HEK293 (cell line): ENCODE data around the gene CCDC28B.
A peak's percentile ranks its signal among the peaks of the same experiment; 100 is the strongest.

Source experiments
- BCL11A ChIP-seq: fragments of 450-650 bp; formaldehyde crosslinking; IDR thresholded peaks from 2 replicates; pipeline ENCODE4 v1.5.1; 2016; ENCODE audit warnings: low read depth, missing biosample characterization, missing genetic modification characterization
- SCRT2 ChIP-seq: fragments of 450-650 bp; formaldehyde crosslinking; IDR thresholded peaks from 2 replicates; pipeline ENCODE4 v1.5.1; 2016; ENCODE audit warnings: missing biosample characterization, missing genetic modification characterization
- TCF7L2 ChIP-seq: IDR thresholded peaks from 2 replicates; pipeline ENCODE4 v1.6.1; 2011; ENCODE audit warnings: low read depth, mild to moderate bottlenecking, inconsistent platforms, low read length, moderate library complexity, borderline replicate concordance
- ZFHX2 ChIP-seq: fragments of 450-650 bp; formaldehyde crosslinking; conservative IDR thresholded peaks from 2 replicates; pipeline ENCODE4 v1.5.1; 2016; ENCODE audit warnings: missing biosample characterization, missing genetic modification characterization
- ZNF19 ChIP-seq: fragments of 450-650 bp; formaldehyde crosslinking; IDR thresholded peaks from 2 replicates; pipeline ENCODE4; 2016; ENCODE audit warnings: missing biosample characterization, missing genetic modification characterization, low read depth
- ZNF248 ChIP-seq: fragments of 450-650 bp; formaldehyde crosslinking; IDR thresholded peaks from 2 replicates; pipeline ENCODE4 v1.5.1; 2017; ENCODE audit warnings: missing biosample characterization, missing genetic modification characterization
- ZNF274 ChIP-seq, 2 experiments: fragments of 200-500 bp in 1 of 2; fragments of 450-650 bp in 1 of 2; sonication (Bioruptor generic) in 1 of 2; formaldehyde crosslinking in 1 of 2; IDR thresholded peaks; 2 replicates each; pipeline versions ENCODE4 v1.5.1 to v1.6.1; 2014 to 2016; ENCODE audit warnings: borderline replicate concordance in 1 of 2, inconsistent platforms in 1 of 2, low read length in 1 of 2, missing biosample characterization in 1 of 2, missing genetic modification characterization in 1 of 2
- ZNF391 ChIP-seq: fragments of 450-650 bp; formaldehyde crosslinking; IDR thresholded peaks from 2 replicates; pipeline ENCODE4 v1.5.1; 2016; ENCODE audit warnings: low read depth, missing biosample characterization, missing genetic modification characterization, borderline replicate concordance
- ZNF423 ChIP-seq: fragments of 450-650 bp; formaldehyde crosslinking; IDR thresholded peaks from 2 replicates; pipeline ENCODE4 v1.5.1; 2016; ENCODE audit warnings: missing biosample characterization, missing genetic modification characterization
- ZNF544 ChIP-seq: fragments of 450-650 bp; formaldehyde crosslinking; IDR thresholded peaks from 2 replicates; pipeline ENCODE4 v1.5.0; 2017; ENCODE audit warnings: missing biosample characterization, missing genetic modification characterization
- ZNF549 ChIP-seq: fragments of 450-650 bp; IDR thresholded peaks from 2 replicates; pipeline ENCODE4 v1.5.1; 2018; ENCODE audit warnings: missing biosample characterization, missing genetic modification characterization, mild to moderate bottlenecking, inconsistent platforms, moderate library complexity
- ZNF626 ChIP-seq: fragments of 450-650 bp; sonication (Bioruptor Pico); formaldehyde crosslinking; IDR thresholded peaks from 2 replicates; pipeline ENCODE4 v1.5.1; 2018; ENCODE audit warnings: missing biosample characterization, missing genetic modification characterization, inconsistent platforms
- ZNF707 ChIP-seq: fragments of 450-650 bp; formaldehyde crosslinking; IDR thresholded peaks from 2 replicates; pipeline ENCODE4 v1.5.1; 2016; ENCODE audit warnings: missing biosample characterization, missing genetic modification characterization
- ZSCAN16 ChIP-seq: fragments of 450-650 bp; formaldehyde crosslinking; IDR thresholded peaks from 2 replicates; pipeline ENCODE4 v1.5.1; 2016; ENCODE audit warnings: missing biosample characterization, missing genetic modification characterization
- TF ChIP-seq, protein P1 (sequence below): fragments of 450-650 bp; formaldehyde crosslinking; conservative IDR thresholded peaks from 2 replicates; pipeline ENCODE4 v1.5.1; 2016; ENCODE audit warnings: low read depth, missing biosample characterization, missing genetic modification characterization
- TF ChIP-seq, protein P2 (sequence below): fragments of 450-650 bp; formaldehyde crosslinking; conservative IDR thresholded peaks from 2 replicates; pipeline ENCODE4 v1.5.1; 2016; ENCODE audit warnings: low read depth, missing biosample characterization, missing genetic modification characterization
- TF ChIP-seq, protein P3 (sequence below): fragments of 450-650 bp; formaldehyde crosslinking; IDR thresholded peaks from 2 replicates; pipeline ENCODE4 v1.5.1; 2017; ENCODE audit warnings: missing biosample characterization, missing genetic modification characterization
- TF ChIP-seq, protein P4 (sequence below): fragments of 450-650 bp; formaldehyde crosslinking; IDR thresholded peaks from 2 replicates; pipeline ENCODE4 v1.5.1; 2016; ENCODE audit warnings: missing biosample characterization, missing genetic modification characterization
- TF ChIP-seq, protein P5 (sequence below): fragments of 450-650 bp; formaldehyde crosslinking; IDR thresholded peaks from 2 replicates; pipeline ENCODE4 v1.5.0; 2017; ENCODE audit warnings: missing biosample characterization, missing genetic modification characterization, borderline replicate concordance
- TF ChIP-seq, protein P6 (sequence below): fragments of 450-650 bp; formaldehyde crosslinking; IDR thresholded peaks from 2 replicates; pipeline ENCODE4 v1.5.1; 2016; ENCODE audit warnings: missing biosample characterization, missing genetic modification characterization, borderline replicate concordance

The CCDC28B gene

DNA sequence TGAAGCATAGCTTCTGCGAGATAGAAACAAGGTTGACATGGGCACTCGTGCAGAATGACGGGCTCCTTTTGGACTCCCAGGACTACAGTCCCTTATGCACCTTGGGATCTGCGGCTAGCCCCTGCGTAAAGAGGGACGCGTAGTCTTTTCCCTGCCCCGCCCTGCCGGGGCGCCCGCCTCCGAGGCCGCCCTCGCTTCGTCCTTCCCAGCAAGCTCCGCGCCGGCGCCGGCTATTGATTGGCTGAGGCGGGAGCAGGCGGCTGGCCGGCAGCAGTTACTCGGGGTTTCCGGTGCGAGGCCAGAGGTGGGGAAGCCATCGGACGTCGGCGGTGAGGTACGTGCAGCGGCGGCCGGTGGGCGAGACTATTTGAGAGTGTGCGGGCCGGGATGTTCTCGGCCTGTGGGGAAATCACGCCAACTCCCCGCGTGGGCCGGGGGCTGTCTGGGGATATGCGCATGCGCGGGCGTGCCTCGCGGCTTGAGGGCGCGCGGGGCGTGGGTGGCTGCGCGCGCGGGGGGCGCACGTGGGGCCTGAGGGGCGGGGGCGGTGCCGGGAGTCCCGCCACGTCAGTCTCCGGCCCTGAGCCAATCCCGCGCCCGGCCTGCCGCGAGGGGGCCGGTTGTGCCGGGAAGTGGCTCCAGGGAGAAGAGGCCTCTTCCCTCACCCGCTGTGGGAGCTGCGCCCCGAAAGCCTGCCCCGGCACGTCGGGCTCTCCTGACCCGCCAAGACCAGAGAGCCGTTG is 20.8 kb upstream of the CCDC28B start, which contains the start of gene TXLNA (continued):
- TF ChIP-seq, protein P1, sequence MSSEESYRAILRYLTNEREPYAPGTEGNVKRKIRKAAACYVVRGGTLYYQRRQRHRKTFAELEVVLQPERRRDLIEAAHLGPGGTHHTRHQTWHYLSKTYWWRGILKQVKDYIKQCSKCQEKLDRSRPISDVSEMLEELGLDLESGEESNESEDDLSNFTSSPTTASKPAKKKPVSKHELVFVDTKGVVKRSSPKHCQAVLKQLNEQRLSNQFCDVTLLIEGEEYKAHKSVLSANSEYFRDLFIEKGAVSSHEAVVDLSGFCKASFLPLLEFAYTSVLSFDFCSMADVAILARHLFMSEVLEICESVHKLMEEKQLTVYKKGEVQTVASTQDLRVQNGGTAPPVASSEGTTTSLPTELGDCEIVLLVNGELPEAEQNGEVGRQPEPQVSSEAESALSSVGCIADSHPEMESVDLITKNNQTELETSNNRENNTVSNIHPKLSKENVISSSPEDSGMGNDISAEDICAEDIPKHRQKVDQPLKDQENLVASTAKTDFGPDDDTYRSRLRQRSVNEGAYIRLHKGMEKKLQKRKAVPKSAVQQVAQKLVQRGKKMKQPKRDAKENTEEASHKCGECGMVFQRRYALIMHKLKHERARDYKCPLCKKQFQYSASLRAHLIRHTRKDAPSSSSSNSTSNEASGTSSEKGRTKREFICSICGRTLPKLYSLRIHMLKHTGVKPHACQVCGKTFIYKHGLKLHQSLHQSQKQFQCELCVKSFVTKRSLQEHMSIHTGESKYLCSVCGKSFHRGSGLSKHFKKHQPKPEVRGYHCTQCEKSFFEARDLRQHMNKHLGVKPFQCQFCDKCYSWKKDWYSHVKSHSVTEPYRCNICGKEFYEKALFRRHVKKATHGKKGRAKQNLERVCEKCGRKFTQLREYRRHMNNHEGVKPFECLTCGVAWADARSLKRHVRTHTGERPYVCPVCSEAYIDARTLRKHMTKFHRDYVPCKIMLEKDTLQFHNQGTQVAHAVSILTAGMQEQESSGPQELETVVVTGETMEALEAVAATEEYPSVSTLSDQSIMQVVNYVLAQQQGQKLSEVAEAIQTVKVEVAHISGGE (tag by site-specific recombination), result peak; percentile 86
- TF ChIP-seq, protein P2, sequence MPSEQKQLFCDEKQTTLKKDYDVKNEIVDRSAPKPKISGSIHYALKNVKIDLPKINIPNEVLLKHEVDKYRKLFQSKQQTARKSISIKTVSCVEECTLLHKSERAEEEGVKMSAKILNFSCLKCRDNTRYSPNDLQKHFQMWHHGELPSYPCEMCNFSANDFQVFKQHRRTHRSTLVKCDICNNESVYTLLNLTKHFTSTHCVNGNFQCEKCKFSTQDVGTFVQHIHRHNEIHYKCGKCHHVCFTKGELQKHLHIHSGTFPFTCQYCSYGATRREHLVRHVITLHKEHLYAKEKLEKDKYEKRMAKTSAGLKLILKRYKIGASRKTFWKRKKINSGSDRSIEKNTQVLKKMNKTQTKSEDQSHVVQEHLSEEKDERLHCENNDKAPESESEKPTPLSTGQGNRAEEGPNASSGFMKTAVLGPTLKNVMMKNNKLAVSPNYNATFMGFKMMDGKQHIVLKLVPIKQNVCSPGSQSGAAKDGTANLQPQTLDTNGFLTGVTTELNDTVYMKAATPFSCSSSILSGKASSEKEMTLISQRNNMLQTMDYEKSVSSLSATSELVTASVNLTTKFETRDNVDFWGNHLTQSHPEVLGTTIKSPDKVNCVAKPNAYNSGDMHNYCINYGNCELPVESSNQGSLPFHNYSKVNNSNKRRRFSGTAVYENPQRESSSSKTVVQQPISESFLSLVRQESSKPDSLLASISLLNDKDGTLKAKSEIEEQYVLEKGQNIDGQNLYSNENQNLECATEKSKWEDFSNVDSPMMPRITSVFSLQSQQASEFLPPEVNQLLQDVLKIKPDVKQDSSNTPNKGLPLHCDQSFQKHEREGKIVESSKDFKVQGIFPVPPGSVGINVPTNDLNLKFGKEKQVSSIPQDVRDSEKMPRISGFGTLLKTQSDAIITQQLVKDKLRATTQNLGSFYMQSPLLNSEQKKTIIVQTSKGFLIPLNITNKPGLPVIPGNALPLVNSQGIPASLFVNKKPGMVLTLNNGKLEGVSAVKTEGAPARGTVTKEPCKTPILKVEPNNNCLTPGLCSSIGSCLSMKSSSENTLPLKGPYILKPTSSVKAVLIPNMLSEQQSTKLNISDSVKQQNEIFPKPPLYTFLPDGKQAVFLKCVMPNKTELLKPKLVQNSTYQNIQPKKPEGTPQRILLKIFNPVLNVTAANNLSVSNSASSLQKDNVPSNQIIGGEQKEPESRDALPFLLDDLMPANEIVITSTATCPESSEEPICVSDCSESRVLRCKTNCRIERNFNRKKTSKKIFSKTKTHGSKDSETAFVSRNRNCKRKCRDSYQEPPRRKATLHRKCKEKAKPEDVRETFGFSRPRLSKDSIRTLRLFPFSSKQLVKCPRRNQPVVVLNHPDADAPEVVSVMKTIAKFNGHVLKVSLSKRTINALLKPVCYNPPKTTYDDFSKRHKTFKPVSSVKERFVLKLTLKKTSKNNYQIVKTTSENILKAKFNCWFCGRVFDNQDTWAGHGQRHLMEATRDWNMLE (tag by site-specific recombination), result peak; percentile 56
- no peak for TF ChIP-seq ZNF274 (IDR thresholded peaks at IDR 0.05; ENCODE audit: low read length)
- no peak for TF ChIP-seq ZNF274 (tag by site-specific recombination; IDR thresholded peaks at IDR 0.05; ENCODE audit: borderline replicate concordance)
- no peak for TF ChIP-seq TCF7L2
- no peak for TF ChIP-seq ZNF391 (tag by site-specific recombination)
- TF ChIP-seq, protein P3, sequence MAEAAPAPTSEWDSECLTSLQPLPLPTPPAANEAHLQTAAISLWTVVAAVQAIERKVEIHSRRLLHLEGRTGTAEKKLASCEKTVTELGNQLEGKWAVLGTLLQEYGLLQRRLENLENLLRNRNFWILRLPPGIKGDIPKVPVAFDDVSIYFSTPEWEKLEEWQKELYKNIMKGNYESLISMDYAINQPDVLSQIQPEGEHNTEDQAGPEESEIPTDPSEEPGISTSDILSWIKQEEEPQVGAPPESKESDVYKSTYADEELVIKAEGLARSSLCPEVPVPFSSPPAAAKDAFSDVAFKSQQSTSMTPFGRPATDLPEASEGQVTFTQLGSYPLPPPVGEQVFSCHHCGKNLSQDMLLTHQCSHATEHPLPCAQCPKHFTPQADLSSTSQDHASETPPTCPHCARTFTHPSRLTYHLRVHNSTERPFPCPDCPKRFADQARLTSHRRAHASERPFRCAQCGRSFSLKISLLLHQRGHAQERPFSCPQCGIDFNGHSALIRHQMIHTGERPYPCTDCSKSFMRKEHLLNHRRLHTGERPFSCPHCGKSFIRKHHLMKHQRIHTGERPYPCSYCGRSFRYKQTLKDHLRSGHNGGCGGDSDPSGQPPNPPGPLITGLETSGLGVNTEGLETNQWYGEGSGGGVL, result no peak
- no peak for TF ChIP-seq ZNF248 (tag by site-specific recombination)
- TF ChIP-seq ZNF549, result no peak
- TF ChIP-seq ZNF626 (tag by site-specific recombination), result no peak
- TF ChIP-seq ZNF19 (tag by site-specific recombination), result no peak
- TF ChIP-seq ZNF423 (tag by site-specific recombination), result no peak
- no peak for TF ChIP-seq ZNF707 (tag by site-specific recombination)
- TF ChIP-seq, protein P4, sequence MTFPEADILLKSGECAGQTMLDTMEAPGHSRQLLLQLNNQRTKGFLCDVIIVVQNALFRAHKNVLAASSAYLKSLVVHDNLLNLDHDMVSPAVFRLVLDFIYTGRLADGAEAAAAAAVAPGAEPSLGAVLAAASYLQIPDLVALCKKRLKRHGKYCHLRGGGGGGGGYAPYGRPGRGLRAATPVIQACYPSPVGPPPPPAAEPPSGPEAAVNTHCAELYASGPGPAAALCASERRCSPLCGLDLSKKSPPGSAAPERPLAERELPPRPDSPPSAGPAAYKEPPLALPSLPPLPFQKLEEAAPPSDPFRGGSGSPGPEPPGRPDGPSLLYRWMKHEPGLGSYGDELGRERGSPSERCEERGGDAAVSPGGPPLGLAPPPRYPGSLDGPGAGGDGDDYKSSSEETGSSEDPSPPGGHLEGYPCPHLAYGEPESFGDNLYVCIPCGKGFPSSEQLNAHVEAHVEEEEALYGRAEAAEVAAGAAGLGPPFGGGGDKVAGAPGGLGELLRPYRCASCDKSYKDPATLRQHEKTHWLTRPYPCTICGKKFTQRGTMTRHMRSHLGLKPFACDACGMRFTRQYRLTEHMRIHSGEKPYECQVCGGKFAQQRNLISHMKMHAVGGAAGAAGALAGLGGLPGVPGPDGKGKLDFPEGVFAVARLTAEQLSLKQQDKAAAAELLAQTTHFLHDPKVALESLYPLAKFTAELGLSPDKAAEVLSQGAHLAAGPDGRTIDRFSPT (tag by site-specific recombination), result no peak
- TF ChIP-seq ZFHX2 (tag by site-specific recombination), result peak; percentile 99
- peak; percentile 40; the same call in 1 of the 2 replicates for TF ChIP-seq ZSCAN16
- no peak for TF ChIP-seq SCRT2 (tag by site-specific recombination)
- TF ChIP-seq BCL11A (tag by site-specific recombination), result peak; percentile 82; the same call in 1 of the 2 replicates
- no peak for TF ChIP-seq ZNF544 (tag by site-specific recombination)
- TF ChIP-seq, protein P5, sequence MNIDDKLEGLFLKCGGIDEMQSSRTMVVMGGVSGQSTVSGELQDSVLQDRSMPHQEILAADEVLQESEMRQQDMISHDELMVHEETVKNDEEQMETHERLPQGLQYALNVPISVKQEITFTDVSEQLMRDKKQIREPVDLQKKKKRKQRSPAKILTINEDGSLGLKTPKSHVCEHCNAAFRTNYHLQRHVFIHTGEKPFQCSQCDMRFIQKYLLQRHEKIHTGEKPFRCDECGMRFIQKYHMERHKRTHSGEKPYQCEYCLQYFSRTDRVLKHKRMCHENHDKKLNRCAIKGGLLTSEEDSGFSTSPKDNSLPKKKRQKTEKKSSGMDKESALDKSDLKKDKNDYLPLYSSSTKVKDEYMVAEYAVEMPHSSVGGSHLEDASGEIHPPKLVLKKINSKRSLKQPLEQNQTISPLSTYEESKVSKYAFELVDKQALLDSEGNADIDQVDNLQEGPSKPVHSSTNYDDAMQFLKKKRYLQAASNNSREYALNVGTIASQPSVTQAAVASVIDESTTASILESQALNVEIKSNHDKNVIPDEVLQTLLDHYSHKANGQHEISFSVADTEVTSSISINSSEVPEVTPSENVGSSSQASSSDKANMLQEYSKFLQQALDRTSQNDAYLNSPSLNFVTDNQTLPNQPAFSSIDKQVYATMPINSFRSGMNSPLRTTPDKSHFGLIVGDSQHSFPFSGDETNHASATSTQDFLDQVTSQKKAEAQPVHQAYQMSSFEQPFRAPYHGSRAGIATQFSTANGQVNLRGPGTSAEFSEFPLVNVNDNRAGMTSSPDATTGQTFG (tag by site-specific recombination), result no peak
- TF ChIP-seq, protein P6, sequence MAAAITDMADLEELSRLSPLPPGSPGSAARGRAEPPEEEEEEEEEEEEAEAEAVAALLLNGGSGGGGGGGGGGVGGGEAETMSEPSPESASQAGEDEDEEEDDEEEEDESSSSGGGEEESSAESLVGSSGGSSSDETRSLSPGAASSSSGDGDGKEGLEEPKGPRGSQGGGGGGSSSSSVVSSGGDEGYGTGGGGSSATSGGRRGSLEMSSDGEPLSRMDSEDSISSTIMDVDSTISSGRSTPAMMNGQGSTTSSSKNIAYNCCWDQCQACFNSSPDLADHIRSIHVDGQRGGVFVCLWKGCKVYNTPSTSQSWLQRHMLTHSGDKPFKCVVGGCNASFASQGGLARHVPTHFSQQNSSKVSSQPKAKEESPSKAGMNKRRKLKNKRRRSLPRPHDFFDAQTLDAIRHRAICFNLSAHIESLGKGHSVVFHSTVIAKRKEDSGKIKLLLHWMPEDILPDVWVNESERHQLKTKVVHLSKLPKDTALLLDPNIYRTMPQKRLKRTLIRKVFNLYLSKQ (tag by site-specific recombination), result no peak
